HepG2 (cell line): ENCODE measurements around the gene SYPL1. TPM values are rescaled to one million over a fixed set of nuclear protein-coding genes. Genes with fewer than 3 reads are reported as not detected.

Experiments
- ATAC-seq: fragments of 200-7000 bp; cut with Tn5 transposase; 3 replicates; pipeline ENCODE4 v1.9.1; 2020; ENCODE audit warnings: mild to moderate bottlenecking, moderate library complexity
- BruUV-seq: library from RNA; stranded (reverse); fragments of 400-500 nt; replicated peaks from 2 replicates; lab custom pipeline; 2021; lab: Mats Ljungman, UMichigan
- CTCF ChIA-PET: fragments of 300-600 bp; formaldehyde crosslinking; extraction: SDS; loops from one replicate; lab custom pipeline; 2021; ENCODE audit warnings: low total read pairs, inconsistent platforms, low intra/inter-chr PET ratio; lab: Yijun Ruan, JAX
- POLR2A ChIA-PET: fragments of 350-600 bp; sonication (Branson Sonifier 250); formaldehyde crosslinking; loops from one replicate; lab custom pipeline; 2020; ENCODE audit warnings: antibody characterized with exemption, inconsistent platforms; lab: Yijun Ruan, JAX
- DNase-seq: peaks from one replicate; pipeline ENCODE4 v3.0.0-alpha.2; 2015; ENCODE audit warnings: low spot score
- FAIRE-seq: peaks from 3 replicates; lab custom pipeline; 2011; peaks lifted over from hg19 to GRCh38; lab: Jason Lieb, UNC
- H2AFZ ChIP-seq: one replicate; pipeline ENCODE4 v1.6.1; 2011; ENCODE audit warnings: low read length, inconsistent platforms
- H3K27ac ChIP-seq: fragments of 300-600 bp; 3 replicates; pipeline ENCODE4 v1.8.0; 2011; ENCODE audit warnings: mixed run types, mild to moderate bottlenecking, mixed read lengths, low read length, inconsistent platforms; ENCODE audit not compliant: insufficient read depth; ENCODE audit errors: extremely low read length
- H3K27me3 ChIP-seq, 2 experiments: fragments of 200-600 bp in 1 of 2; 2 replicates in 1 of 2; 3 replicates in 1 of 2; pipeline versions ENCODE4 v1.6.0 to v1.8.0; 2011; ENCODE audit warnings: low read length in 2 of 2, mild to moderate bottlenecking in 2 of 2, moderate library complexity in 2 of 2, inconsistent platforms in 1 of 2; ENCODE audit not compliant: insufficient read depth in 2 of 2, control insufficient read depth in 1 of 2
- H3K36me3 ChIP-seq, 2 experiments: fragments of 200-600 bp in 1 of 2; replicated peaks in 1 of 2; 2 replicates in 1 of 2; 3 replicates in 1 of 2; pipeline versions ENCODE4 v1.5.1 to v1.8.0; 2011; ENCODE audit warnings: low read length in 2 of 2, inconsistent platforms in 1 of 2; ENCODE audit not compliant: insufficient read depth in 2 of 2, control insufficient read depth in 1 of 2
- H3K4me1 ChIP-seq: 2 replicates; pipeline ENCODE4 v1.5.1; 2012; ENCODE audit warnings: low read length, inconsistent platforms; ENCODE audit not compliant: insufficient read depth
- H3K4me2 ChIP-seq: 2 replicates; pipeline ENCODE4 v1.6.0; 2011; ENCODE audit warnings: low read depth, low read length, inconsistent platforms
- H3K4me3 ChIP-seq, 3 experiments: fragments of 200-600 bp in 1 of 3; sonication (generic), shearing (Covaris generic) in 1 of 3; replicated peaks in 1 of 3; 2 replicates each; pipeline ENCODE4 v1.5.1; 2011 to 2016; ENCODE audit warnings: low read length in 3 of 3, inconsistent platforms in 2 of 3, low read depth in 2 of 3, mild to moderate bottlenecking in 2 of 3, control low read depth in 1 of 3, mixed read lengths in 1 of 3; ENCODE audit not compliant: insufficient read depth in 1 of 3
- H3K79me2 ChIP-seq: one replicate; pipeline ENCODE4 v1.6.1; 2011; ENCODE audit warnings: low read length, inconsistent platforms; ENCODE audit not compliant: insufficient read depth
- H3K9ac ChIP-seq: 2 replicates; pipeline ENCODE4 v1.6.0; 2011; ENCODE audit warnings: mild to moderate bottlenecking, low read depth, low read length, inconsistent platforms; ENCODE audit not compliant: insufficient read depth
- H3K9me3 ChIP-seq: 2 replicates; pipeline ENCODE4 v1.5.1; 2012; ENCODE audit warnings: mild to moderate bottlenecking, low read length
- H4K20me1 ChIP-seq: 2 replicates; pipeline ENCODE4 v1.6.0; 2011; ENCODE audit warnings: inconsistent platforms, mild to moderate bottlenecking, low read length, moderate library complexity; ENCODE audit not compliant: insufficient read depth
- FLYWCH1 ChIP-seq: sonication (generic); formaldehyde crosslinking; IDR thresholded peaks from 2 replicates; pipeline ENCODE4 v1.8.1; 2023; ENCODE audit warnings: mild to moderate bottlenecking, missing genetic modification reagents
- HCFC1 ChIP-seq: fragments of 150-350 bp; IDR thresholded peaks from 2 replicates; pipeline ENCODE4 v1.6.1; 2014; ENCODE audit warnings: low read depth, low read length
- HHEX ChIP-seq: IDR thresholded peaks from 2 replicates; pipeline ENCODE4 v1.6.1; 2016; ENCODE audit warnings: control low read depth
- JUND ChIP-seq: sonication (generic); formaldehyde crosslinking; IDR thresholded peaks from 2 replicates; pipeline ENCODE4 v1.8.0; 2022; ENCODE audit warnings: mild to moderate bottlenecking, missing genetic modification reagents
- NAIF1 ChIP-seq: sonication (generic); formaldehyde crosslinking; IDR thresholded peaks from 2 replicates; pipeline ENCODE4 v1.5.0; 2020; ENCODE audit warnings: mild to moderate bottlenecking, missing genetic modification reagents, borderline replicate concordance
- PAX8 ChIP-seq: sonication (generic); formaldehyde crosslinking; IDR thresholded peaks from 2 replicates; pipeline ENCODE4 v1.8.0; 2022; ENCODE audit warnings: mild to moderate bottlenecking, missing genetic modification reagents, borderline replicate concordance
- SIN3A ChIP-seq: IDR thresholded peaks from 2 replicates; pipeline ENCODE4 v1.6.1; 2011; ENCODE audit warnings: low read depth, mild to moderate bottlenecking, control low read depth, low read length, borderline replicate concordance
- SIN3B ChIP-seq: fragments of 150-350 bp; IDR thresholded peaks from 2 replicates; pipeline ENCODE4 v1.6.1; 2014; ENCODE audit warnings: low read length
- SMC3 ChIP-seq: IDR thresholded peaks from 2 replicates; pipeline ENCODE4 v1.6.1; 2011; ENCODE audit warnings: low read length, improper control_type of control experiment
- ZNF101 ChIP-seq: sonication (generic); formaldehyde crosslinking; IDR thresholded peaks from 2 replicates; pipeline ENCODE4 v1.4.0; 2020; ENCODE audit warnings: mild to moderate bottlenecking, low read depth, missing genetic modification reagents, borderline replicate concordance
- ZNF737 ChIP-seq: sonication (generic); formaldehyde crosslinking; IDR thresholded peaks from 2 replicates; pipeline ENCODE4 v1.5.0; 2020; ENCODE audit warnings: missing genetic modification reagents, mild to moderate bottlenecking, borderline replicate concordance
- ZNF746 ChIP-seq: sonication (generic); formaldehyde crosslinking; IDR thresholded peaks from 2 replicates; pipeline ENCODE4 v1.8.0; 2022; ENCODE audit warnings: mild to moderate bottlenecking, missing genetic modification reagents
- ZNF768 ChIP-seq: sonication (generic); formaldehyde crosslinking; IDR thresholded peaks from 2 replicates; pipeline ENCODE4 v1.4.0; 2020; ENCODE audit warnings: missing genetic modification reagents
- ZSCAN9 ChIP-seq: IDR thresholded peaks from 2 replicates; pipeline ENCODE4 v1.6.1; 2016; ENCODE audit warnings: borderline replicate concordance
- WGBS: methylation state at CpG from one replicate; pipeline ENCODE4 v1.1.6; 2017; ENCODE audit warnings: low lambda C conversion rate; 5-methylcytosine and 5-hydroxymethylcytosine counted together
- in situ Hi-C: cut with HindIII; loops from 2 replicates; pipeline ENCODE4 v1.10.0; 2017; ENCODE audit warnings: low pct_unique_long_range_greater_than_20kb; ENCODE audit not compliant: extremely low pct_ligation_motif_present
- intact Hi-C: fragments of 100-400 bp; cut with micrococcal nuclease; formaldehyde crosslinking; loops from one replicate; pipeline ENCODE4 v1.10.0; 2022; ENCODE audit not compliant: unreplicated experiment
- polyA plus RNA-seq, 8 experiments: library from polyadenylated mRNA; depleted of rRNA in 3 of 8; stranded (reverse) in 7 of 8; unstranded in 1 of 8; fragments of >200 nt; fragmentation: Illumina TruSeq in 4 of 8; extraction: Trizol in 4 of 8; gene quantifications; 2 replicates each; pipeline versions ENCODE4 v1.2.1 to v1.2.3, GENCODE V29; 2011 to 2016; ENCODE audit warnings: low read depth in 4 of 8, missing spikeins in 1 of 8, mixed read lengths in 1 of 8; ENCODE audit not compliant: insufficient read depth in 1 of 8
- total RNA-seq, 5 experiments: library from RNA; depleted of rRNA; stranded (reverse); fragments of >200 nt; fragmentation: Illumina TruSeq; extraction: Trizol; gene quantifications; 2 replicates each; pipeline ENCODE4 v1.2.3, GENCODE V29; 2016; ENCODE audit warnings: low read depth in 1 of 5
- TF ChIP-seq, protein P1 (sequence below): sonication (generic); formaldehyde crosslinking; IDR thresholded peaks from 2 replicates; pipeline ENCODE4 v1.8.0; 2022; ENCODE audit warnings: mild to moderate bottlenecking, missing genetic modification reagents; ENCODE audit not compliant: insufficient replicate concordance
- TF ChIP-seq, protein P2 (sequence below): sonication (generic); formaldehyde crosslinking; IDR thresholded peaks from 2 replicates; pipeline ENCODE4 v1.4.0; 2020; ENCODE audit warnings: missing genetic modification reagents, borderline replicate concordance
- TF ChIP-seq, protein P3 (sequence below): sonication (generic); formaldehyde crosslinking; IDR thresholded peaks from 2 replicates; pipeline ENCODE4 v1.5.1; 2020; ENCODE audit warnings: mild to moderate bottlenecking, missing genetic modification reagents, moderate library complexity

SYPL1 gene
- total and polyA plus RNA-seq, 2 of the 13 experiments (the other 11 are each of a cell fraction or from before 2014, with no cell fraction given), result 27.5 to 40.2 TPM

DNA sequence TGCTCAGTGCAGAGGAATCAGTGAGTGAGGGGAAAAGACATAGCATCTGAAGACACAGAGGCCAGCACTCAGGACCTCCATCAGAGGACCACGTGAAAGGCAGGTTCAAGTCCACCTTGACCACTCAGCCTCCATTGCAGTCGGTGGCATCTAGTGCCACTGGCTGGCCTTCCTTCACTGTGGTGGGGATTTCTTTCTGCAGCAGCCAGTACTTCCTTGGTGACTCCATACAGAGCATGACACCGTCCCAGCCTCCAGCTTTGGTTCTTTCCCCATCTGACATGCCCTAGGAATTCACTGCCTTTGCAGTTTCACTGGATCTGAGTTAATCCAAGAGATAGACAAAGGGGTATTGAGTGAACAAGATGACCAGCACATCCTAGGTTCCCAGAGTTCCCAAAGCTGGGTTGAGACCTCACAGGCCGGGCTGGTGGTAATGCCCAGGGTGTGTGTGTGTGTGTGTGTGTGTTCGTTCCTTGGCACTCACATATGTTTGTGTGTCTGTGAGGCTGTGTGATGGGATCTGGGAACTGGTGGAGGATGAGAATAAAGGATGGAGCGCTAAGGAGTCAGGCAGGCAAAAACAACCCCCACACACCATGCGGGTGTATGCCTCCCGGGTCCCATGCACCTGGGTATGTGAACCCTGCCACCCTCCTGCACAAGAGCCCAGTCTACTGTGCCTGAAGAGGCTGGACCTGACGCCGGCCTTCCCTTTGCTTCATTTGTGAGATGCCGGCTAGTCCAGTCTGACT is 57.8 kb downstream of the SYPL1 start:
- FAIRE-seq, result no peak
- H3K4me3 ChIP-seq, result no peak overlapping the region
- no peak overlapping the region for H3K9ac ChIP-seq
- no peak for ATAC-seq
- H2AFZ ChIP-seq, result no peak overlapping the region
- H3K79me2 ChIP-seq, result no peaks in the 10 kb centered on the region
- no peak overlapping the region for H3K27ac ChIP-seq
- peaks cover 36% of the 10 kb centered on the region for H3K4me1 ChIP-seq
- intact Hi-C loops (loop anchor here (10.0 kb wide), 1 partner anchor 410 kb away; no protein-coding TSS in a partner anchor), in situ Hi-C loops (no loop called here)
- POLR2A ChIA-PET, result no interaction called here
- no peak for TF ChIP-seq ZNF101 (CRISPR knock-in tag)
- TF ChIP-seq, protein P1, sequence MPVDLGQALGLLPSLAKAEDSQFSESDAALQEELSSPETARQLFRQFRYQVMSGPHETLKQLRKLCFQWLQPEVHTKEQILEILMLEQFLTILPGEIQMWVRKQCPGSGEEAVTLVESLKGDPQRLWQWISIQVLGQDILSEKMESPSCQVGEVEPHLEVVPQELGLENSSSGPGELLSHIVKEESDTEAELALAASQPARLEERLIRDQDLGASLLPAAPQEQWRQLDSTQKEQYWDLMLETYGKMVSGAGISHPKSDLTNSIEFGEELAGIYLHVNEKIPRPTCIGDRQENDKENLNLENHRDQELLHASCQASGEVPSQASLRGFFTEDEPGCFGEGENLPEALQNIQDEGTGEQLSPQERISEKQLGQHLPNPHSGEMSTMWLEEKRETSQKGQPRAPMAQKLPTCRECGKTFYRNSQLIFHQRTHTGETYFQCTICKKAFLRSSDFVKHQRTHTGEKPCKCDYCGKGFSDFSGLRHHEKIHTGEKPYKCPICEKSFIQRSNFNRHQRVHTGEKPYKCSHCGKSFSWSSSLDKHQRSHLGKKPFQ (CRISPR knock-in tag), result no peak
- TF ChIP-seq HHEX (CRISPR knock-in tag), result no peak
- TF ChIP-seq SIN3A, result no peak
- TF ChIP-seq FLYWCH1 (CRISPR knock-in tag), result no peak
- TF ChIP-seq NAIF1 (CRISPR knock-in tag), result no peak
- no peak for TF ChIP-seq ZNF737 (CRISPR knock-in tag)
- no peak for TF ChIP-seq ZSCAN9 (CRISPR knock-in tag)
- TF ChIP-seq ZNF768 (CRISPR knock-in tag), result no peak
- no peak for TF ChIP-seq JUND (CRISPR knock-in tag)
- TF ChIP-seq ZNF746 (CRISPR knock-in tag), result no peak
- no peak for TF ChIP-seq PAX8 (CRISPR knock-in tag)
- no peak for TF ChIP-seq SMC3
- no peak for TF ChIP-seq SIN3B
- TF ChIP-seq, protein P2, sequence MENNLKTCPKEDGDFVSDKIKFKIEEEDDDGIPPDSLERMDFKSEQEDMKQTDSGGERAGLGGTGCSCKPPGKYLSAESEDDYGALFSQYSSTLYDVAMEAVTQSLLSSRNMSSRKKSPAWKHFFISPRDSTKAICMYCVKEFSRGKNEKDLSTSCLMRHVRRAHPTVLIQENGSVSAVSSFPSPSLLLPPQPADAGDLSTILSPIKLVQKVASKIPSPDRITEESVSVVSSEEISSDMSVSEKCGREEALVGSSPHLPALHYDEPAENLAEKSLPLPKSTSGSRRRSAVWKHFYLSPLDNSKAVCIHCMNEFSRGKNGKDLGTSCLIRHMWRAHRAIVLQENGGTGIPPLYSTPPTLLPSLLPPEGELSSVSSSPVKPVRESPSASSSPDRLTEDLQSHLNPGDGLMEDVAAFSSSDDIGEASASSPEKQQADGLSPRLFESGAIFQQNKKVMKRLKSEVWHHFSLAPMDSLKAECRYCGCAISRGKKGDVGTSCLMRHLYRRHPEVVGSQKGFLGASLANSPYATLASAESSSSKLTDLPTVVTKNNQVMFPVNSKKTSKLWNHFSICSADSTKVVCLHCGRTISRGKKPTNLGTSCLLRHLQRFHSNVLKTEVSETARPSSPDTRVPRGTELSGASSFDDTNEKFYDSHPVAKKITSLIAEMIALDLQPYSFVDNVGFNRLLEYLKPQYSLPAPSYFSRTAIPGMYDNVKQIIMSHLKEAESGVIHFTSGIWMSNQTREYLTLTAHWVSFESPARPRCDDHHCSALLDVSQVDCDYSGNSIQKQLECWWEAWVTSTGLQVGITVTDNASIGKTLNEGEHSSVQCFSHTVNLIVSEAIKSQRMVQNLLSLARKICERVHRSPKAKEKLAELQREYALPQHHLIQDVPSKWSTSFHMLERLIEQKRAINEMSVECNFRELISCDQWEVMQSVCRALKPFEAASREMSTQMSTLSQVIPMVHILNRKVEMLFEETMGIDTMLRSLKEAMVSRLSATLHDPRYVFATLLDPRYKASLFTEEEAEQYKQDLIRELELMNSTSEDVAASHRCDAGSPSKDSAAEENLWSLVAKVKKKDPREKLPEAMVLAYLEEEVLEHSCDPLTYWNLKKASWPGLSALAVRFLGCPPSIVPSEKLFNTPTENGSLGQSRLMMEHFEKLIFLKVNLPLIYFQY (CRISPR knock-in tag), result no peak
- TF ChIP-seq, protein P3, sequence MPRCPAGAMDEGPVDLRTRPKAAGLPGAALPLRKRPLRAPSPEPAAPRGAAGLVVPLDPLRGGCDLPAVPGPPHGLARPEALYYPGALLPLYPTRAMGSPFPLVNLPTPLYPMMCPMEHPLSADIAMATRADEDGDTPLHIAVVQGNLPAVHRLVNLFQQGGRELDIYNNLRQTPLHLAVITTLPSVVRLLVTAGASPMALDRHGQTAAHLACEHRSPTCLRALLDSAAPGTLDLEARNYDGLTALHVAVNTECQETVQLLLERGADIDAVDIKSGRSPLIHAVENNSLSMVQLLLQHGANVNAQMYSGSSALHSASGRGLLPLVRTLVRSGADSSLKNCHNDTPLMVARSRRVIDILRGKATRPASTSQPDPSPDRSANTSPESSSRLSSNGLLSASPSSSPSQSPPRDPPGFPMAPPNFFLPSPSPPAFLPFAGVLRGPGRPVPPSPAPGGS, result no peak
- no peak for TF ChIP-seq HCFC1
- no peaks in the 10 kb centered on the region for H3K36me3 ChIP-seq
- no peak for DNase-seq
- peaks cover 0 to 19% of the 10 kb centered on the region in 2 experiments; a peak in 4 of 5 replicates for H3K27me3 ChIP-seq
- CTCF ChIA-PET, result no interaction called here
- H3K4me2 ChIP-seq, result no peak overlapping the region
- WGBS, result 20% methylated on average over 4 of the region's 11 CpGs
- no peaks in the 10 kb centered on the region for H4K20me1 ChIP-seq
- H3K9me3 ChIP-seq, result no peaks in the 10 kb centered on the region
- BruUV-seq, result no TSS peak
